Measurements from ENCODE around the gene PLEKHH2. TPM values are rescaled to one million over a fixed set of nuclear protein-coding genes. Genes with fewer than 3 reads are reported as not detected.
"Not testable (repeated sequence)": the region's sequence is repeated elsewhere in the genome, so short reads cannot be mapped to it uniquely, and the experiment has no call there.

The PLEKHH2 gene
- total and polyA plus RNA-seq, 5 donors = 3.2 to 5.9 (median 3.9) TPM

GRCh38 chr2:43642363-43642762, 5.3 kb downstream of the PLEKHH2 start:
- no peak overlapping the region for H3K4me3 ChIP-seq (ENCODE audit: low read length)
- DNase-seq (no peak), ATAC-seq (no peak)
- no peaks in the 10 kb centered on the region for H3K27me3 ChIP-seq (ENCODE audit: control insufficient read depth, insufficient read depth)
- no peaks in the 10 kb centered on the region for H3K4me1 ChIP-seq (ENCODE audit: control insufficient read depth, insufficient read depth, low read length)
- no peaks in the 10 kb centered on the region for H3K9me3 ChIP-seq (ENCODE audit: control insufficient read depth, low read length)
- no peak overlapping the region for H3K27ac ChIP-seq (ENCODE audit: low read length)
- WGBS = 43% methylated on average over 2 of the region's 2 CpGs
- intact Hi-C loops (cut with DNase I) = no loop called here

GRCh38 chr2:43643680-43644079, 6.6 kb downstream of the PLEKHH2 start:
- no peaks in the 10 kb centered on the region for H3K4me1 ChIP-seq (ENCODE audit: control insufficient read depth, insufficient read depth, low read length)
- H3K9me3 ChIP-seq (ENCODE audit: control insufficient read depth, low read length) = no peaks in the 10 kb centered on the region
- no peak overlapping the region for H3K27ac ChIP-seq (ENCODE audit: low read length)
- 92% methylated on average over 1 of the region's 1 CpG for WGBS
- DNase-seq = no peak
- no peak overlapping the region for H3K4me3 ChIP-seq (ENCODE audit: low read length)
- no peak for ATAC-seq
- no peaks in the 10 kb centered on the region for H3K27me3 ChIP-seq (ENCODE audit: control insufficient read depth, insufficient read depth)
- intact Hi-C loops (cut with DNase I) = no loop called here

GRCh38 chr2:43648994-43649701, 12.1 kb downstream of the PLEKHH2 start:
- 83% methylated on average over 3 of the region's 3 CpGs for WGBS
- Histone ChIP-seq H3K4me1 (ENCODE audit: control insufficient read depth, insufficient read depth, low read length) (no peaks in the 10 kb centered on the region), H3K9me3 (ENCODE audit: control insufficient read depth, low read length) (no peaks in the 10 kb centered on the region), H3K4me3 (ENCODE audit: low read length) (no peak overlapping the region), H3K27me3 (ENCODE audit: control insufficient read depth, insufficient read depth) (no peaks in the 10 kb centered on the region), H3K27ac (ENCODE audit: low read length) (no peak overlapping the region)
- ATAC-seq (no peak), DNase-seq (no peak)
- intact Hi-C loops (cut with DNase I) = no loop called here

- DNase-seq (no peak), ATAC-seq (no peak)
- H3K4me3 ChIP-seq (ENCODE audit: low read length) = no peak overlapping the region
- no peaks in the 10 kb centered on the region for H3K9me3 ChIP-seq (ENCODE audit: control insufficient read depth, low read length)
- no peaks in the 10 kb centered on the region for H3K4me1 ChIP-seq (ENCODE audit: control insufficient read depth, insufficient read depth, low read length)
- no peaks in the 10 kb centered on the region for H3K27me3 ChIP-seq (ENCODE audit: control insufficient read depth, insufficient read depth)
- H3K27ac ChIP-seq (ENCODE audit: low read length) = no peak overlapping the region
- WGBS = 76% methylated on average over 2 of the region's 2 CpGs
- intact Hi-C loops (cut with DNase I) = no loop called here
These were observed 16.4 kb downstream of the PLEKHH2 start for GRCh38 chr2:43653506-43653905.

GRCh38 chr2:43657241-43657640, 20.2 kb downstream of the PLEKHH2 start:
- Histone ChIP-seq H3K27me3 (ENCODE audit: control insufficient read depth, insufficient read depth) (no peaks in the 10 kb centered on the region), H3K9me3 (ENCODE audit: control insufficient read depth, low read length) (no peaks in the 10 kb centered on the region), H3K4me3 (ENCODE audit: low read length) (no peak overlapping the region), H3K27ac (ENCODE audit: low read length) (no peak overlapping the region), H3K4me1 (ENCODE audit: control insufficient read depth, insufficient read depth, low read length) (no peaks in the 10 kb centered on the region)
- WGBS = 88% methylated on average over 3 of the region's 3 CpGs
- intact Hi-C loops (cut with DNase I) = no loop called here
- no peak for DNase-seq
- ATAC-seq = no peak

- WGBS = 54% methylated on average over 14 of the region's 14 CpGs
- ATAC-seq (no peak), DNase-seq (no peak)
- H3K27me3 ChIP-seq (ENCODE audit: control insufficient read depth, insufficient read depth) = no peaks in the 10 kb centered on the region
- intact Hi-C loops (cut with DNase I) = no loop called here
- H3K9me3 ChIP-seq (ENCODE audit: control insufficient read depth, low read length) = no peaks in the 10 kb centered on the region
- no peaks in the 10 kb centered on the region for H3K4me1 ChIP-seq (ENCODE audit: control insufficient read depth, insufficient read depth, low read length)
- H3K27ac ChIP-seq (ENCODE audit: low read length) = no peak overlapping the region
- peak overlapping the region; percentile 87 for H3K4me3 ChIP-seq (ENCODE audit: low read length)
These were observed 38.7 kb downstream of the PLEKHH2 start for GRCh38 chr2:43675646-43676321.

GRCh38 chr2:43676322-43677050, 39.4 kb downstream of the PLEKHH2 start, which contains the start of gene C1GALT1C1L:
C1GALT1C1L (minus strand) TSS chr2:43676429; CDS start chr2:43676322, 107 bp downstream.
- no peaks in the 10 kb centered on the region for H3K9me3 ChIP-seq (ENCODE audit: control insufficient read depth, low read length)
- DNase-seq (peak; percentile 72 to 90 (median 90)), ATAC-seq (peak; percentile 98 to 99)
- H3K27ac ChIP-seq (ENCODE audit: low read length) = no peak within 1 kb of the TSS
- H3K4me3 ChIP-seq (ENCODE audit: low read length) = peak within 1 kb of the TSS; percentile 87
- H3K4me1 ChIP-seq (ENCODE audit: control insufficient read depth, insufficient read depth, low read length) = no peaks in the 10 kb centered on the region
- no peaks in the 10 kb centered on the region for H3K27me3 ChIP-seq (ENCODE audit: control insufficient read depth, insufficient read depth)
- 9% methylated on average over 27 of the region's 27 CpGs for WGBS
- intact Hi-C loops (cut with DNase I) = no loop called here

GRCh38 chr2:43677783-43678182, 40.7 kb downstream of the PLEKHH2 start:
- intact Hi-C loops (cut with DNase I); H3K9me3 ChIP-seq (ENCODE audit: control insufficient read depth, low read length); ATAC-seq: not testable (repeated sequence)

GRCh38 chr2:43685357-43685756, 48.3 kb downstream of the PLEKHH2 start:
- Histone ChIP-seq H3K27ac (ENCODE audit: low read length) (no peak overlapping the region), H3K4me3 (ENCODE audit: low read length) (no peak overlapping the region), H3K4me1 (ENCODE audit: control insufficient read depth, insufficient read depth, low read length) (no peaks in the 10 kb centered on the region), H3K9me3 (ENCODE audit: control insufficient read depth, low read length) (no peaks in the 10 kb centered on the region), H3K27me3 (ENCODE audit: control insufficient read depth, insufficient read depth) (no peaks in the 10 kb centered on the region)
- intact Hi-C loops (cut with DNase I) = no loop called here
- 65% methylated on average over 5 of the region's 5 CpGs for WGBS
- ATAC-seq (no peak), DNase-seq (no peak)

More at GRCh38 chr2:43677783-43678182, 40.7 kb downstream of the PLEKHH2 start:
- 98% methylated on average over 32 of the region's 32 CpGs for WGBS
- H3K4me1 ChIP-seq (ENCODE audit: control insufficient read depth, insufficient read depth, low read length); H3K27me3 ChIP-seq (ENCODE audit: control insufficient read depth, insufficient read depth); H3K27ac ChIP-seq (ENCODE audit: low read length); H3K4me3 ChIP-seq (ENCODE audit: low read length): not testable (repeated sequence)
- peak in 1 of 3 donors; percentile 56 for DNase-seq

- no peaks in the 10 kb centered on the region for H3K4me1 ChIP-seq (ENCODE audit: control insufficient read depth, insufficient read depth, low read length)
- no peak overlapping the region for H3K27ac ChIP-seq (ENCODE audit: low read length)
- intact Hi-C loops (cut with DNase I) = no loop called here
- 71% methylated on average over 2 of the region's 2 CpGs for WGBS
- H3K9me3 ChIP-seq (ENCODE audit: control insufficient read depth, low read length) = no peaks in the 10 kb centered on the region
- no peak for DNase-seq
- H3K27me3 ChIP-seq (ENCODE audit: control insufficient read depth, insufficient read depth) = no peaks in the 10 kb centered on the region
- H3K4me3 ChIP-seq (ENCODE audit: low read length) = no peak overlapping the region
- no peak for ATAC-seq
These were observed 52.9 kb downstream of the PLEKHH2 start for GRCh38 chr2:43689999-43690398.

GRCh38 chr2:43692428-43692994, 55.5 kb downstream of the PLEKHH2 start:
- no peaks in the 10 kb centered on the region for H3K27me3 ChIP-seq (ENCODE audit: control insufficient read depth, insufficient read depth)
- H3K4me1 ChIP-seq (ENCODE audit: control insufficient read depth, insufficient read depth, low read length) = no peaks in the 10 kb centered on the region
- ATAC-seq (no peak), DNase-seq (no peak)
- H3K4me3 ChIP-seq (ENCODE audit: low read length) = no peak overlapping the region
- no peak overlapping the region for H3K27ac ChIP-seq (ENCODE audit: low read length)
- H3K9me3 ChIP-seq (ENCODE audit: control insufficient read depth, low read length) = no peaks in the 10 kb centered on the region
- 87% methylated on average over 5 of the region's 5 CpGs for WGBS
- intact Hi-C loops (cut with DNase I) = no loop called here
